ENCODE results near the gene KRT73. TPM values are rescaled to one million over a fixed set of nuclear protein-coding genes. Genes with fewer than 3 reads are reported as not detected.

KRT73 gene
- polyA plus RNA-seq, 1 experiment, result not detected

- POLR2A ChIA-PET, result no interaction called here
- no peak overlapping the region for H3K27ac ChIP-seq (ENCODE audit: low read depth, low read length)
- peaks cover 3% of the 10 kb centered on the region; the same call in 1 of the 2 replicates for H3K9me3 ChIP-seq (ENCODE audit: control insufficient read depth, insufficient read depth, low read length)
- CTCF ChIA-PET, result interaction anchor here (0.9 to 13.8 kb wide), 9 partner anchors 212 to 428 kb away, joined by 3 to 203 read pairs (median 8); no protein-coding TSS in a partner anchor
- no peak overlapping the region for H3K4me3 ChIP-seq (ENCODE audit: low read depth, low read length)
- TF ChIP-seq CTCF (IDR thresholded peaks at IDR 0.05; ENCODE audit: low read depth, low read length), result no peak
- no peak for DNase-seq (ENCODE audit: low read depth, low spot score)
- peaks cover 33% of the 10 kb centered on the region for H3K27me3 ChIP-seq (ENCODE audit: control insufficient read depth, insufficient read depth, low read length)
Observed at GRCh38 chr12:52584156-52584682, 34.1 kb downstream of the KRT73 start.

- TF ChIP-seq CTCF (IDR thresholded peaks at IDR 0.05; ENCODE audit: low read depth, low read length), result peak; percentile 85
- peaks cover 3% of the 10 kb centered on the region; the same call in 1 of the 2 replicates for H3K9me3 ChIP-seq (ENCODE audit: control insufficient read depth, insufficient read depth, low read length)
- CTCF ChIA-PET, result interaction anchor here (0.8 to 13.8 kb wide), 11 partner anchors 12 to 398 kb away, joined by 3 to 203 read pairs (median 6); no protein-coding TSS in a partner anchor
- peaks cover 37% of the 10 kb centered on the region for H3K27me3 ChIP-seq (ENCODE audit: control insufficient read depth, insufficient read depth, low read length)
- no peak overlapping the region for H3K4me3 ChIP-seq (ENCODE audit: low read depth, low read length)
- DNase-seq (ENCODE audit: low read depth, low spot score), result peak; percentile 3
- POLR2A ChIA-PET, result no interaction called here
- H3K27ac ChIP-seq (ENCODE audit: low read depth, low read length), result no peak overlapping the region
Observed at GRCh38 chr12:52582971-52583456, 35.3 kb downstream of the KRT73 start.

GRCh38 chr12:52582486-52582885 lies 35.9 kb downstream of the KRT73 start:
- peaks cover 33% of the 10 kb centered on the region for H3K27me3 ChIP-seq (ENCODE audit: control insufficient read depth, insufficient read depth, low read length)
- no peak overlapping the region for H3K4me3 ChIP-seq (ENCODE audit: low read depth, low read length)
- peaks cover under 1% of the 10 kb centered on the region; the same call in 1 of the 2 replicates for H3K9me3 ChIP-seq (ENCODE audit: control insufficient read depth, insufficient read depth, low read length)
- TF ChIP-seq CTCF (IDR thresholded peaks at IDR 0.05; ENCODE audit: low read depth, low read length), result no peak
- ChIA-PET CTCF (interaction anchor here (0.8 to 13.8 kb wide), 10 partner anchors 13 to 398 kb away, joined by 3 to 203 read pairs (median 7); no protein-coding TSS in a partner anchor), POLR2A (no interaction called here)
- no peak overlapping the region for H3K27ac ChIP-seq (ENCODE audit: low read depth, low read length)
- no peak for DNase-seq (ENCODE audit: low read depth, low spot score)

- Histone ChIP-seq H3K9me3 (ENCODE audit: control insufficient read depth, insufficient read depth, low read length) (no peaks in the 10 kb centered on the region), H3K27me3 (ENCODE audit: control insufficient read depth, insufficient read depth, low read length) (peaks cover 33% of the 10 kb centered on the region), H3K27ac (ENCODE audit: low read depth, low read length) (no peak overlapping the region), H3K4me3 (ENCODE audit: low read depth, low read length) (no peak overlapping the region)
- no peak for TF ChIP-seq CTCF (IDR thresholded peaks at IDR 0.05; ENCODE audit: low read depth, low read length)
- ChIA-PET CTCF (interaction anchor here (0.8 to 13.8 kb wide), 9 partner anchors 201 to 400 kb away, joined by 3 to 203 read pairs (median 6); no protein-coding TSS in a partner anchor), POLR2A (no interaction called here)
- no peak for DNase-seq (ENCODE audit: low read depth, low spot score)
Observed at GRCh38 chr12:52581481-52581880, 36.9 kb downstream of the KRT73 start.

DNA sequence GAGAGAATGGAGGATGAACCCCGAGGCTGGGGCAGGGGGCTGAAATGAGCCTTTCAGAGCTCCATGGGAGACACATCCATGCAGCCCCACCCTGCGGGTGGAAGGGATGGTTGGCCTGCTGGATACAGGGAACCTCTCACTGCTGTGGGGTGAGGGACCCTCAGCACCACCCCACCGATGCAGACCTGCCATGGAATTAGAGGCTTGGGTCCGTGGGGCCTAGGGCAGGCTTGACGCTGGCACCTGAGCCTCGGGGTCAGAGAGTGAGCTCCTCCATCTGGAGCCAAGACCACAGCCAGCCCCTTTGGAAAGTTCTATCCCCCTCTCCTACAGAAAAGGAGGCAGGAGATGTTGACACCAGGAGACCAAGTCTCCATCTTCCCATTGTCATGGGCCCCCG lies 37.3 kb downstream of the KRT73 start:
- no peak for TF ChIP-seq CTCF (IDR thresholded peaks at IDR 0.05; ENCODE audit: low read depth, low read length)
- ChIA-PET CTCF (interaction anchor here (0.8 to 13.8 kb wide), 5 partner anchors 209 to 400 kb away, joined by 3 to 203 read pairs (median 5); no protein-coding TSS in a partner anchor), POLR2A (no interaction called here)
- DNase-seq (ENCODE audit: low read depth, low spot score), result no peak
- Histone ChIP-seq H3K4me3 (ENCODE audit: low read depth, low read length) (no peak overlapping the region), H3K27me3 (ENCODE audit: control insufficient read depth, insufficient read depth, low read length) (peaks cover 35% of the 10 kb centered on the region), H3K27ac (ENCODE audit: low read depth, low read length) (no peak overlapping the region), H3K9me3 (ENCODE audit: control insufficient read depth, insufficient read depth, low read length) (no peaks in the 10 kb centered on the region)
